Retinal pigment epithelial cell (primary cell): Measurements from ENCODE around the gene FNDC3B.

Source experiments
- DNase-seq: peaks from one replicate; pipeline ENCODE4 v3.0.0-alpha.2; 2010; ENCODE audit warnings: low read depth
- H3K4me3 ChIP-seq: 2 replicates; pipeline ENCODE4 v1.5.1; 2011; ENCODE audit warnings: mild to moderate bottlenecking, low read length, control low read depth, moderate library complexity
- CTCF ChIP-seq: conservative IDR thresholded peaks from 2 replicates; pipeline ENCODE4 v1.5.1; 2011; ENCODE audit warnings: low read depth, low read length, control low read depth, inconsistent platforms

FNDC3B gene

GRCh38 chr3:172216267-172216666, 176.9 kb downstream of the FNDC3B start:
- H3K4me3 ChIP-seq: no peak overlapping the region
- TF ChIP-seq CTCF: no peak
- no peak for DNase-seq

- TF ChIP-seq CTCF: no peak
- DNase-seq: no peak
- no peak overlapping the region for H3K4me3 ChIP-seq
These were observed 177.5 kb downstream of the FNDC3B start for GRCh38 chr3:172216911-172217310.

- no peak overlapping the region for H3K4me3 ChIP-seq
- no peak for DNase-seq
- no peak for TF ChIP-seq CTCF
These were observed 178.5 kb downstream of the FNDC3B start for GRCh38 chr3:172217877-172218276.

- no peak for DNase-seq
- TF ChIP-seq CTCF: no peak
- no peak overlapping the region for H3K4me3 ChIP-seq
These were observed 179.3 kb downstream of the FNDC3B start for GRCh38 chr3:172218350-172219323.

- no peak for DNase-seq
- TF ChIP-seq CTCF: no peak
- H3K4me3 ChIP-seq: no peak overlapping the region
These were observed 180.4 kb downstream of the FNDC3B start for GRCh38 chr3:172219750-172220149.

GRCh38 chr3:172221547-172221946, 182.2 kb downstream of the FNDC3B start:
- no peak for DNase-seq
- no peak for TF ChIP-seq CTCF
- no peak overlapping the region for H3K4me3 ChIP-seq
